H9 (cell line): ENCODE data around the gene ARRB1. TPM values are rescaled to one million over a fixed set of nuclear protein-coding genes. Genes with fewer than 3 reads are reported as not detected.

Experiments used
- DNase-seq: peaks from one replicate; pipeline ENCODE4 v3.0.0-alpha.2; 2017
- H2AFZ ChIP-seq: one replicate; pipeline ENCODE4 v1.6.1; 2013; ENCODE audit warnings: mild to moderate bottlenecking, low read length, control low read depth, moderate library complexity
- H2AK5ac ChIP-seq: 2 replicates; pipeline ENCODE4 v1.6.1; 2013; ENCODE audit warnings: low read length, control low read depth, mixed read lengths; ENCODE audit not compliant: insufficient read length
- H2BK120ac ChIP-seq: one replicate; pipeline ENCODE4 v1.6.1; 2013; ENCODE audit warnings: low read depth, mild to moderate bottlenecking, low read length, control low read depth, inconsistent platforms; ENCODE audit not compliant: poor library complexity, severe bottlenecking
- H2BK12ac ChIP-seq: 2 replicates; pipeline ENCODE4 v1.6.1; 2013; ENCODE audit warnings: low read length, control low read depth, mixed read lengths, low read depth; ENCODE audit not compliant: insufficient read length
- H2BK15ac ChIP-seq: 2 replicates; pipeline ENCODE4 v1.6.1; 2013; ENCODE audit warnings: low read depth, low read length, control low read depth
- H2BK20ac ChIP-seq: one replicate; pipeline ENCODE4 v1.6.1; 2013; ENCODE audit warnings: low read depth, mild to moderate bottlenecking, low read length, control low read depth, inconsistent platforms; ENCODE audit not compliant: poor library complexity, severe bottlenecking
- H2BK5ac ChIP-seq: 2 replicates; pipeline ENCODE4 v1.6.1; 2013; ENCODE audit warnings: low read length, control low read depth, mixed read lengths; ENCODE audit not compliant: insufficient read length
- H3K14ac ChIP-seq: 2 replicates; pipeline ENCODE4 v1.6.1; 2013; ENCODE audit warnings: low read length, control low read depth; ENCODE audit not compliant: insufficient read depth
- H3K18ac ChIP-seq: 2 replicates; pipeline ENCODE4 v1.6.1; 2013; ENCODE audit warnings: low read depth, mild to moderate bottlenecking, mixed read lengths, low read length, control low read depth; ENCODE audit not compliant: insufficient read length
- H3K23ac ChIP-seq: 2 replicates; pipeline ENCODE4 v1.6.1; 2013; ENCODE audit warnings: low read length, control low read depth, mixed read lengths, low read depth; ENCODE audit not compliant: insufficient read length
- H3K23me2 ChIP-seq: 2 replicates; pipeline ENCODE4 v1.6.1; 2013; ENCODE audit warnings: low read depth, mild to moderate bottlenecking, mixed read lengths, low read length, control low read depth; ENCODE audit not compliant: insufficient read length, poor library complexity, severe bottlenecking
- H3K27ac ChIP-seq: 2 replicates; pipeline ENCODE4 v1.5.1; 2013; ENCODE audit warnings: low read length, control low read depth, mixed read lengths, low read depth; ENCODE audit not compliant: insufficient read length
- H3K27me3 ChIP-seq: 2 replicates; pipeline ENCODE4 v1.6.1; 2013; ENCODE audit warnings: low read length, control low read depth, inconsistent platforms; ENCODE audit not compliant: insufficient read depth
- H3K4ac ChIP-seq: 2 replicates; pipeline ENCODE4 v1.6.1; 2013; ENCODE audit warnings: low read depth, mild to moderate bottlenecking, control low read depth, inconsistent platforms, low read length, moderate library complexity
- H3K4me1 ChIP-seq: 2 replicates; pipeline ENCODE4 v1.6.1; 2013; ENCODE audit warnings: low read length, control low read depth, inconsistent platforms; ENCODE audit not compliant: insufficient read depth
- H3K4me2 ChIP-seq: 2 replicates; pipeline ENCODE4 v1.6.1; 2013; ENCODE audit warnings: low read length, control low read depth, mixed read lengths; ENCODE audit not compliant: insufficient read length, insufficient read depth
- H3K56ac ChIP-seq: 2 replicates; pipeline ENCODE4 v1.6.1; 2013; ENCODE audit warnings: low read depth, mild to moderate bottlenecking, mixed read lengths, low read length, control low read depth; ENCODE audit not compliant: insufficient read length
- H3K79me1 ChIP-seq: 2 replicates; pipeline ENCODE4 v1.6.1; 2013; ENCODE audit warnings: low read depth, mild to moderate bottlenecking, moderate library complexity, low read length, control low read depth, inconsistent platforms; ENCODE audit not compliant: insufficient read depth, poor library complexity, severe bottlenecking
- H3K79me2 ChIP-seq: 2 replicates; pipeline ENCODE4 v1.6.1; 2013; ENCODE audit warnings: low read length, control low read depth, inconsistent platforms; ENCODE audit not compliant: insufficient read depth
- H3K9ac ChIP-seq: 2 replicates; pipeline ENCODE4 v1.6.1; 2013; ENCODE audit warnings: low read length, control low read depth, mixed read lengths; ENCODE audit not compliant: insufficient read length; ENCODE audit errors: extremely low read depth
- H3K9me3 ChIP-seq: one replicate; pipeline ENCODE4 v1.6.1; 2013; ENCODE audit warnings: low read depth, low read length, inconsistent platforms; ENCODE audit not compliant: control insufficient read depth
- H3T11ph ChIP-seq: one replicate; pipeline ENCODE4 v1.6.1; 2013; ENCODE audit warnings: mild to moderate bottlenecking, low read length, control low read depth, inconsistent platforms
- H4K20me1 ChIP-seq: one replicate; pipeline ENCODE4 v1.6.1; 2013; ENCODE audit not compliant: control insufficient read depth, insufficient read length, insufficient read depth
- H4K5ac ChIP-seq: 2 replicates; pipeline ENCODE4 v1.6.1; 2013; ENCODE audit warnings: low read depth, mild to moderate bottlenecking, mixed read lengths, low read length, control low read depth; ENCODE audit not compliant: insufficient read length
- H4K8ac ChIP-seq: replicated peaks from 2 replicates; pipeline ENCODE4 v1.6.1; 2013; ENCODE audit warnings: low read length, control low read depth, mixed read lengths, low read depth; ENCODE audit not compliant: insufficient read length
- H4K91ac ChIP-seq: 2 replicates; pipeline ENCODE4 v1.6.1; 2013; ENCODE audit warnings: low read depth, mild to moderate bottlenecking, moderate library complexity, mixed read lengths, low read length, control low read depth; ENCODE audit not compliant: insufficient read length
- H3K27ac Mint-ChIP-seq, 3 experiments: 2 replicates in 2 of 3; 3 replicates in 1 of 3; pipeline ENCODE4 v1.8.0; 2020 to 2021; ENCODE audit warnings: mixed read lengths in 3 of 3, mild to moderate bottlenecking in 1 of 3, moderate library complexity in 1 of 3
- H3K27me3 Mint-ChIP-seq: 2 replicates; pipeline ENCODE4 v1.8.0; 2021; ENCODE audit warnings: low read depth, mild to moderate bottlenecking, moderate library complexity, mixed read lengths
- H3K36me3 Mint-ChIP-seq, 3 experiments: 2 replicates in 2 of 3; 3 replicates in 1 of 3; pipeline ENCODE4 v1.8.0; 2020 to 2021; ENCODE audit warnings: low read depth in 3 of 3, mixed read lengths in 3 of 3; ENCODE audit not compliant: insufficient read depth in 1 of 3
- H3K4me1 Mint-ChIP-seq, 2 experiments: 2 replicates each; pipeline ENCODE4 v1.8.0; 2020; ENCODE audit warnings: mixed read lengths in 2 of 2
- H3K4me3 Mint-ChIP-seq, 2 experiments: 2 replicates in 1 of 2; 3 replicates in 1 of 2; pipeline ENCODE4 v1.8.0; 2020 to 2021; ENCODE audit warnings: mild to moderate bottlenecking in 2 of 2, mixed read lengths in 2 of 2, moderate library complexity in 1 of 2
- H3K9me3 Mint-ChIP-seq, 2 experiments: 2 replicates in 1 of 2; 3 replicates in 1 of 2; pipeline ENCODE4 v1.8.0; 2020; ENCODE audit warnings: mild to moderate bottlenecking in 2 of 2, mixed read lengths in 2 of 2, moderate library complexity in 1 of 2
- WGBS: extraction: QIAGEN DNeasy Blood & Tissue Kit; methylation state at CpG from one replicate; pipeline ENCODE4 v1.1.7; 2013; ENCODE audit warnings: missing lambda C conversion rate, low lambda C conversion rate, mixed read lengths; ENCODE audit not compliant: insufficient read length; ENCODE audit errors: extremely low coverage; 5-methylcytosine and 5-hydroxymethylcytosine counted together
- total RNA-seq: library from RNA; stranded (reverse); gene quantifications from 2 replicates; pipeline ENCODE4 v1.2.1, GENCODE V29; 2021
- TF ChIP-seq, protein P1 (sequence below): fragments of 200-600 bp; sonication (generic); conservative IDR thresholded peaks from 3 replicates; pipeline ENCODE4 v1.8.0; 2021; ENCODE audit warnings: antibody characterized with exemption, mild to moderate bottlenecking

Gene ARRB1
- total RNA-seq, 1 experiment from 2014 or later: 20.6 TPM

- Histone ChIP-seq H2AK5ac (no peak overlapping the region), H3K56ac (no peak overlapping the region), H2BK20ac (no peak overlapping the region), H3K27ac (no peak overlapping the region), H2BK15ac (no peak overlapping the region), H3K4ac (no peak overlapping the region), H3K23me2 (no peaks in the 10 kb centered on the region), H3K4me2 (no peak overlapping the region), H3K9ac (no peak overlapping the region), H3K79me2 (no peaks in the 10 kb centered on the region), H2BK5ac (no peak overlapping the region), H4K8ac (no peak overlapping the region), H2BK120ac (no peak overlapping the region), H2AFZ (no peak overlapping the region), H3K4me1 (no peaks in the 10 kb centered on the region), H3K18ac (no peak overlapping the region), H3K9me3 (no peaks in the 10 kb centered on the region), H2BK12ac (no peak overlapping the region), H4K91ac (no peak overlapping the region), H3K23ac (no peak overlapping the region), H3K14ac (no peak overlapping the region), H4K20me1 (no peaks in the 10 kb centered on the region), H4K5ac (no peak overlapping the region), H3T11ph (no peak overlapping the region), H3K79me1 (no peaks in the 10 kb centered on the region), H3K27me3 (no peaks in the 10 kb centered on the region)
- no peaks in the 10 kb centered on the region; a peak in 1 of 5 replicates for H3K9me3 Mint-ChIP-seq
- peaks cover 25 to 38% of the 10 kb centered on the region in 2 experiments for H3K4me1 Mint-ChIP-seq
- H3K27ac Mint-ChIP-seq: peak overlapping the region in 1 of 3 experiments; percentile 92; a peak in 3 of 7 replicates
- H3K4me3 Mint-ChIP-seq: no peak overlapping the region; a peak in 1 of 5 replicates
- no peaks in the 10 kb centered on the region; the same call in 1 of the 2 replicates for H3K27me3 Mint-ChIP-seq
- no CpG with 5 or more reads among the region's 12 CpGs for WGBS
- TF ChIP-seq, protein P1, sequence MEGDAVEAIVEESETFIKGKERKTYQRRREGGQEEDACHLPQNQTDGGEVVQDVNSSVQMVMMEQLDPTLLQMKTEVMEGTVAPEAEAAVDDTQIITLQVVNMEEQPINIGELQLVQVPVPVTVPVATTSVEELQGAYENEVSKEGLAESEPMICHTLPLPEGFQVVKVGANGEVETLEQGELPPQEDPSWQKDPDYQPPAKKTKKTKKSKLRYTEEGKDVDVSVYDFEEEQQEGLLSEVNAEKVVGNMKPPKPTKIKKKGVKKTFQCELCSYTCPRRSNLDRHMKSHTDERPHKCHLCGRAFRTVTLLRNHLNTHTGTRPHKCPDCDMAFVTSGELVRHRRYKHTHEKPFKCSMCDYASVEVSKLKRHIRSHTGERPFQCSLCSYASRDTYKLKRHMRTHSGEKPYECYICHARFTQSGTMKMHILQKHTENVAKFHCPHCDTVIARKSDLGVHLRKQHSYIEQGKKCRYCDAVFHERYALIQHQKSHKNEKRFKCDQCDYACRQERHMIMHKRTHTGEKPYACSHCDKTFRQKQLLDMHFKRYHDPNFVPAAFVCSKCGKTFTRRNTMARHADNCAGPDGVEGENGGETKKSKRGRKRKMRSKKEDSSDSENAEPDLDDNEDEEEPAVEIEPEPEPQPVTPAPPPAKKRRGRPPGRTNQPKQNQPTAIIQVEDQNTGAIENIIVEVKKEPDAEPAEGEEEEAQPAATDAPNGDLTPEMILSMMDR: no peak
- DNase-seq: no peak
- H3K36me3 Mint-ChIP-seq: no peaks in the 10 kb centered on the region
These were observed 27.3 kb downstream of the ARRB1 start for GRCh38 chr11:75324189-75324588.
